Sigmoid colon (tissue), 7 donors: Measurements from ENCODE around the gene KCNA10. TPM values are rescaled to one million over a fixed set of nuclear protein-coding genes. Genes with fewer than 3 reads are reported as not detected.
A peak's percentile ranks its signal among the peaks of the same experiment; 100 is the strongest.

Experiments used
- DNase-seq: peaks from one replicate; pipeline ENCODE4 v3.0.0-alpha.2; 2019
- H3K27ac ChIP-seq, 4 donors: fragments of 200-600 bp; sonication (generic); one replicate each; pipeline ENCODE4 v1.5.1; 2016 to 2019; ENCODE audit warnings: mild to moderate bottlenecking in 1 of 4
- H3K27me3 ChIP-seq, 3 donors: fragments of 200-600 bp; sonication (generic); one replicate each; pipeline ENCODE4 v1.5.1; 2019; ENCODE audit warnings: mild to moderate bottlenecking in 1 of 3
- H3K36me3 ChIP-seq, 4 donors: fragments of 200-600 bp; sonication (generic); one replicate each; pipeline ENCODE4 v1.5.1; 2016 to 2019
- H3K4me1 ChIP-seq, 4 donors: fragments of 200-600 bp; sonication (generic); one replicate each; pipeline ENCODE4 v1.5.1; 2017 to 2019
- H3K4me3 ChIP-seq, 4 donors: fragments of 200-600 bp; sonication (generic); one replicate each; pipeline ENCODE4 v1.5.1; 2017 to 2019; ENCODE audit warnings: mild to moderate bottlenecking in 2 of 4, moderate library complexity in 1 of 4
- H3K9me3 ChIP-seq, 4 donors: fragments of 200-600 bp in 3 of 4; sonication (generic) in 3 of 4; one replicate each; pipeline versions ENCODE4 v1.5.1 to v1.6.1; 2013 to 2019
- CTCF ChIP-seq, 4 experiments: fragments of 450-650 bp in 3 of 4; fragments of 200-600 bp in 1 of 4; IDR thresholded peaks; one replicate each; pipeline ENCODE4 v1.5.1; 2016 to 2019; ENCODE audit warnings: antibody characterized with exemption in 4 of 4, mild to moderate bottlenecking in 3 of 4, moderate library complexity in 2 of 4
- EP300 ChIP-seq, 4 donors: sonication (generic); formaldehyde crosslinking; IDR thresholded peaks; one replicate each; pipeline ENCODE4 v1.6.1; 2017; ENCODE audit warnings: antibody characterized with exemption in 4 of 4
- POLR2A ChIP-seq, 2 donors: fragments of 450-650 bp; IDR thresholded peaks; one replicate each; pipeline ENCODE4 v1.6.1; 2016; ENCODE audit warnings: antibody characterized with exemption in 2 of 2, mild to moderate bottlenecking in 2 of 2, moderate library complexity in 2 of 2
- POLR2AphosphoS5 ChIP-seq, 4 donors: sonication (generic); formaldehyde crosslinking; IDR thresholded peaks; one replicate each; pipeline ENCODE4 v1.6.1; 2017; ENCODE audit warnings: antibody characterized with exemption in 4 of 4
- WGBS, 2 donors: extraction: QIAGEN DNeasy Blood & Tissue Kit; methylation state at CpG; one replicate each; pipeline ENCODE4 v1.1.7; 2013; 5-methylcytosine and 5-hydroxymethylcytosine counted together
- intact Hi-C: fragments of 100-400 bp; cut with DNase I; formaldehyde crosslinking; loops from one replicate; pipeline ENCODE4 v1.15.1; 2023
- polyA plus RNA-seq, 3 donors: library from polyadenylated mRNA; stranded (reverse); fragments of 200-250 nt; gene quantifications; one replicate each; pipeline ENCODE4 v1.2.3, GENCODE V29; 2013
- total RNA-seq, 4 donors: library from RNA; depleted of rRNA; stranded (reverse); fragments of >200 nt; gene quantifications; one replicate each; pipeline ENCODE4 v1.1.0, GENCODE V29; 2016
- donor health status: healthy with polysubstance abuse.
- donor health status: Bipolar disorder and iron deficiency.
- donor health status: healthy.

Gene KCNA10
- total and polyA plus RNA-seq, 7 donors: not detected

GRCh38 chr1:110503471-110503870 lies 15.5 kb downstream of the KCNA10 start:
- H3K9me3 ChIP-seq: no peaks in the 10 kb centered on the region
- no peak overlapping the region for H3K4me3 ChIP-seq
- WGBS, 2 donors: 82 to 88% methylated on average over 5 of the region's 5 CpGs
- no peak for DNase-seq
- TF ChIP-seq CTCF (IDR thresholded peaks at IDR 0.05) (no peak), EP300 (IDR thresholded peaks at IDR 0.05) (no peak), POLR2AphosphoS5 (IDR thresholded peaks at IDR 0.05) (no peak), POLR2A (IDR thresholded peaks at IDR 0.05) (no peak)
- H3K27me3 ChIP-seq: no peaks in the 10 kb centered on the region
- no peaks in the 10 kb centered on the region for H3K4me1 ChIP-seq
- H3K27ac ChIP-seq: no peak overlapping the region
- no peaks in the 10 kb centered on the region for H3K36me3 ChIP-seq
- intact Hi-C loops: no loop called here

DNA sequence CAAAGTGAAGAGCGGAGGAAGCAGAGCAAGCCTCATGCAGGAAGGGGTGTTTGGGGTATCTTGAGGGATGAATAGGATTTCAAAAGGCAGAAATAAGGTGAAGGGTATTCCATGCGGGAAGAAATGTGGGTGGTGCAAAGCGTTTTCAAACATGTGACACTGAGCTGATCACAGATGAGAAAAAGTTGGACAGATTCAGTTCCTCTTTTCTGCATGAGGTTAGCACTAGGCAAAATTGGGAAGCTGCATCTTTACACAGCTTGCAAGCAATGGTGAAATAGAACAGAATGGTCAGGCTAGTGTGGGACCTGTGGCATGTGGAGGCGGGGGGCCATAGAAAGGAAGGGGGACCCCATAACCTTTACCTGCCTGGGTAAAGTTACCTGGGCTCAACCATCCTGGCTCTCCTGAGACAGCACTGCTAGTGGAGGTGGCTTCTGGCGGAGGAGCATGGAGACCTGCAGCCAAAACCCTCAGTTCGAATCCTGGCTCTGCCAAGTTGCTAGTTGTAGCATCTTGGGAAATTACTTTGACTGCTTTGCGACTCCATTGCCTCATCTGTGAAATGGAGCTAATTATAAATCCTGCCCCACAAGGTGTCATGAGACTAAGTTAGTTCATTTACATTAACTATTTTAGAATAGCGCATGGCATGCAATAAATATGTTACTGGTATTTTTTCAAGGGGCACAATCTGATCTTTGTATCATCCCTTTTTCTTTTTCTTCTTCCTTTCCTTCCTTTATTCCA lies 16.4 kb downstream of the KCNA10 start:
- H3K9me3 ChIP-seq: no peaks in the 10 kb centered on the region
- TF ChIP-seq POLR2AphosphoS5 (IDR thresholded peaks at IDR 0.05): no peak
- no peaks in the 10 kb centered on the region for H3K27me3 ChIP-seq
- no peaks in the 10 kb centered on the region for H3K4me1 ChIP-seq
- 68 to 76% methylated on average over 8 of the region's 8 CpGs for WGBS, 2 donors
- no peak overlapping the region for H3K27ac ChIP-seq
- DNase-seq: no peak
- H3K4me3 ChIP-seq: no peak overlapping the region
- H3K36me3 ChIP-seq: no peaks in the 10 kb centered on the region
- intact Hi-C loops: no loop called here

GRCh38 chr1:110501488-110502132 lies 17.4 kb downstream of the KCNA10 start:
- TF ChIP-seq CTCF (IDR thresholded peaks at IDR 0.05): no peak
- TF ChIP-seq POLR2A (IDR thresholded peaks at IDR 0.05): no peak
- TF ChIP-seq EP300 (IDR thresholded peaks at IDR 0.05): no peak

DNA sequence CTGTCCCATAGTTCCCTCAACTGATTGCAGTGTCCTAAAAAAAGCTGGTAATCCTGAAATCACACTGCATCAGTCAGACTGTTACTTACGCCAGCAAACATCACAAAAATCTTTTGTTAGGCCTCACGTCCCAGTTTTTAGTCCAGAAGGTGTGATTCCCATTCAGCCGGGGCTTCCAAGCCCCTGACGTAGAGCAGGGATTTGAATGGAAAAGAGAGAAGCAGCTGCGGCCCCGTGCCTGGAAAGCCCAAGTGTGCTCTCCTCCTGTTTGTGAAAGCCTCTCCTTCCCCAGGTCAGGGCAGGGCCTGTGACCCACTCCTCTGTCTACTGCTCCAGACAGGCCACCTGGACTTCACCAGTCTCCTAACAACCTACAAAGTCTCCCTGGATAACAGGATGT lies 20.7 kb downstream of the KCNA10 start:
- no peak for DNase-seq
- Histone ChIP-seq H3K36me3 (no peaks in the 10 kb centered on the region), H3K27me3 (no peaks in the 10 kb centered on the region), H3K4me1 (no peaks in the 10 kb centered on the region), H3K27ac (no peak overlapping the region), H3K9me3 (no peaks in the 10 kb centered on the region), H3K4me3 (no peak overlapping the region)
- intact Hi-C loops: no loop called here
- WGBS, 2 donors: 78 to 80% methylated on average over 6 of the region's 6 CpGs
- TF ChIP-seq POLR2A (IDR thresholded peaks at IDR 0.05) (no peak), POLR2AphosphoS5 (IDR thresholded peaks at IDR 0.05) (no peak), EP300 (IDR thresholded peaks at IDR 0.05) (no peak), CTCF (IDR thresholded peaks at IDR 0.05) (no peak)

More at GRCh38 chr1:110501488-110502132, 17.4 kb downstream of the KCNA10 start:
- Histone ChIP-seq H3K9me3 (no peaks in the 10 kb centered on the region), H3K4me1 (no peaks in the 10 kb centered on the region), H3K27me3 (no peaks in the 10 kb centered on the region), H3K4me3 (no peak overlapping the region), H3K27ac (no peak overlapping the region), H3K36me3 (no peaks in the 10 kb centered on the region)
- intact Hi-C loops: no loop called here
- DNase-seq: no peak
- WGBS, 2 donors: 80 to 84% methylated on average over 6 of the region's 6 CpGs

DNA sequence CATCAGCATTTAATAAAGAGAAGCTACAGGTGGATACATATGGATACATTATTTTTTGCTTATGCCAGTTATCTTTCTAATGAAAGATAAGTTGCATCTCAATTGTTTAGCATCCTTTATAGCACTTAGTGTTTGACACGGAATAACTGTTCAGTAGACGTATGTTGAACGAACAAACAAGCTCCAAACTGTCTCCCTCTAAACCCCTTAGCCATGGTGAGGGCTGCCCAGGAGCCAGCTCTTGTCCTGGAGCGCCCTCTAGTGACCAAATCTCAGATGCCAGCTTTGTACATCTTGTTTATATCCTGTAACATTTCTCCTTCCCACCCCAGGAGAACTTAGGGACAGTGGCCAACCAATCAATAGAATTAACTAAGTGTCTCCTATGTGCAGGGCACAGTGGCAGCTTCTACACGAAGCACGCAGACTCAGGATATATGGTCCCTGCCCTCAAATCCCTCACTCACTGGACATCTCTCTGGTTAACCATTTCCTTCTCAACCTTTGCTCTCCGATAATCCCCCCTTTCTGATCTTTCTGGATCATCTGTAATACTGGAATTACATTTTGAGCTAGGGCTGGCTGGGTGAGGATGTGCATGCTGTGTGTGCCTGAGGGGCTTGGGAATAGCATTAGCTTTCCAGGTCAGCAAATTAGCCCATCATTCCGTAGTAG lies 22.9 kb downstream of the KCNA10 start:
- H3K36me3 ChIP-seq: no peaks in the 10 kb centered on the region
- DNase-seq: peak; percentile 83
- peak in 3 of 4 experiments; percentile 68 to 91 (median 74) for TF ChIP-seq CTCF (IDR thresholded peaks at IDR 0.05)
- TF ChIP-seq POLR2AphosphoS5 (IDR thresholded peaks at IDR 0.05): no peak
- TF ChIP-seq POLR2A (IDR thresholded peaks at IDR 0.05): no peak
- no peak for TF ChIP-seq EP300 (IDR thresholded peaks at IDR 0.05)
- WGBS, 2 donors: 22 to 25% methylated on average over 8 of the region's 8 CpGs
- no peak overlapping the region for H3K4me3 ChIP-seq
- no peaks in the 10 kb centered on the region for H3K27me3 ChIP-seq
- H3K9me3 ChIP-seq: no peaks in the 10 kb centered on the region
- intact Hi-C loops: no loop called here
- H3K4me1 ChIP-seq: no peaks in the 10 kb centered on the region
- H3K27ac ChIP-seq: no peak overlapping the region
